OCI-LY3 (cell line): ENCODE data around the gene PTPRD.

ENCODE experiments used
- EZH2phosphoT487 ChIP-seq: fragments of 200-600 bp; shearing (Covaris generic); IDR thresholded peaks from 2 replicates; pipeline ENCODE4 v1.6.1; 2018; ENCODE audit warnings: antibody characterized with exemption, mixed run types, low read depth
- TF ChIP-seq, protein P1 (sequence below): fragments of 200-600, 300-600 bp; sonication (generic); IDR thresholded peaks from 2 replicates; pipeline ENCODE4 v1.5.1; 2014; ENCODE audit warnings: antibody characterized with exemption, low read length, low read depth

DNA sequence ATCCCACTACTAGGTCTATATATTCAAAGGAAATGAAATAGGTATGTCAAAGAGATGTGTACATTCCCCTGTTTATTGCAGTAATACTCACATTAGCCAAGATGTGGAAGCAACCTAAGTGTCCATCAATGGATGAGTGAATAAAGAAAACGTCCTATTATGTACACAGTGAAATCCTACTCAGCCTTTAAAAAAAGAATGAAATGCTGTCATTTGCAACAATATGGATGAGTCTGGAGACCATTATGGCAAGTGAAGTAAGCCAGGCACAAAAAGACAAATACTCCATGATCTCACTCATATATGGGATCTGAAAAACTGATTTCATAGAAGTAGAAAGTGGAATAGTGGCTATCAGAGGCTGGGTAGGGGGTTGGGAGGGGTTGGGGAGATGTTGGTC is 1904.1 kb downstream of the PTPRD start:
- TF ChIP-seq, protein P1, sequence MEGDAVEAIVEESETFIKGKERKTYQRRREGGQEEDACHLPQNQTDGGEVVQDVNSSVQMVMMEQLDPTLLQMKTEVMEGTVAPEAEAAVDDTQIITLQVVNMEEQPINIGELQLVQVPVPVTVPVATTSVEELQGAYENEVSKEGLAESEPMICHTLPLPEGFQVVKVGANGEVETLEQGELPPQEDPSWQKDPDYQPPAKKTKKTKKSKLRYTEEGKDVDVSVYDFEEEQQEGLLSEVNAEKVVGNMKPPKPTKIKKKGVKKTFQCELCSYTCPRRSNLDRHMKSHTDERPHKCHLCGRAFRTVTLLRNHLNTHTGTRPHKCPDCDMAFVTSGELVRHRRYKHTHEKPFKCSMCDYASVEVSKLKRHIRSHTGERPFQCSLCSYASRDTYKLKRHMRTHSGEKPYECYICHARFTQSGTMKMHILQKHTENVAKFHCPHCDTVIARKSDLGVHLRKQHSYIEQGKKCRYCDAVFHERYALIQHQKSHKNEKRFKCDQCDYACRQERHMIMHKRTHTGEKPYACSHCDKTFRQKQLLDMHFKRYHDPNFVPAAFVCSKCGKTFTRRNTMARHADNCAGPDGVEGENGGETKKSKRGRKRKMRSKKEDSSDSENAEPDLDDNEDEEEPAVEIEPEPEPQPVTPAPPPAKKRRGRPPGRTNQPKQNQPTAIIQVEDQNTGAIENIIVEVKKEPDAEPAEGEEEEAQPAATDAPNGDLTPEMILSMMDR, result no peak
- TF ChIP-seq EZH2phosphoT487, result no peak
